Stimulated activated CD4-positive, alpha-beta T cell treated with anti-CD3 and anti-CD28 coated beads, Interleukin-2, amount 100 ng/mL, for 48 hours (primary cell): ENCODE measurements around the gene PAX5.

Experiments used
- DNase-seq, 2 donors: peaks; one replicate each; pipeline ENCODE4 v3.0.0-alpha.2; 2020

Gene PAX5

GRCh38 chr9:36950389-36950788 is 83.7 kb downstream of the PAX5 start:
- no peak for DNase-seq

GRCh38 chr9:36949466-36949865 is 84.6 kb downstream of the PAX5 start:
- no peak for DNase-seq

GRCh38 chr9:36948051-36948450 is 86.0 kb downstream of the PAX5 start:
- no peak for DNase-seq

GRCh38 chr9:36946653-36947052 is 87.4 kb downstream of the PAX5 start:
- DNase-seq, result no peak

GRCh38 chr9:36945999-36946398 is 88.1 kb downstream of the PAX5 start:
- DNase-seq, result no peak

GRCh38 chr9:36942891-36943290 is 91.2 kb downstream of the PAX5 start:
- no peak for DNase-seq

- DNase-seq, result no peak
Measured at GRCh38 chr9:36941441-36941840, 92.6 kb downstream of the PAX5 start.

GRCh38 chr9:36940881-36941280 is 93.2 kb downstream of the PAX5 start:
- DNase-seq, result no peak

GRCh38 chr9:36940500-36940853 is 93.6 kb downstream of the PAX5 start:
- DNase-seq, result no peak

- DNase-seq, result no peak
Measured at GRCh38 chr9:36939655-36940499, 94.2 kb downstream of the PAX5 start.

GRCh38 chr9:36939214-36939613 is 94.9 kb downstream of the PAX5 start:
- DNase-seq, result no peak

GRCh38 chr9:36938617-36939016 is 95.5 kb downstream of the PAX5 start:
- no peak for DNase-seq

GRCh38 chr9:36937951-36938350 is 96.1 kb downstream of the PAX5 start:
- DNase-seq, result no peak

- DNase-seq, result no peak
Measured at GRCh38 chr9:36937346-36937745, 96.7 kb downstream of the PAX5 start.

GRCh38 chr9:36936498-36936831 is 97.6 kb downstream of the PAX5 start:
- no peak for DNase-seq

GRCh38 chr9:36935768-36936497 is 98.1 kb downstream of the PAX5 start:
- no peak for DNase-seq

GRCh38 chr9:36935332-36935731 is 98.7 kb downstream of the PAX5 start:
- no peak for DNase-seq

- no peak for DNase-seq
Measured at GRCh38 chr9:36934478-36935065, 99.5 kb downstream of the PAX5 start.

- no peak for DNase-seq
Measured at GRCh38 chr9:36933676-36934215, 100.3 kb downstream of the PAX5 start.

- no peak for DNase-seq
Measured at GRCh38 chr9:36932198-36932597, 101.9 kb downstream of the PAX5 start.

GRCh38 chr9:36930941-36931340 is 103.1 kb downstream of the PAX5 start:
- no peak for DNase-seq

- no peak for DNase-seq
Measured at GRCh38 chr9:36929350-36929675, 104.8 kb downstream of the PAX5 start.

GRCh38 chr9:36928670-36929349 is 105.3 kb downstream of the PAX5 start:
- DNase-seq, result peak; percentile 8 to 19
